ENCODE data around the gene LRRTM1.

The LRRTM1 gene

GRCh38 chr2:80303909-80304837 lies at the start of gene LRRTM1:
TSS of gene LRRTM1 (minus strand) at chr2:80304752. CDS start at chr2:80303819, 933 bp downstream.
- no peak for DNase-seq (ENCODE audit: extremely low read depth in 1 of 2, low read depth in 1 of 2)

DNA sequence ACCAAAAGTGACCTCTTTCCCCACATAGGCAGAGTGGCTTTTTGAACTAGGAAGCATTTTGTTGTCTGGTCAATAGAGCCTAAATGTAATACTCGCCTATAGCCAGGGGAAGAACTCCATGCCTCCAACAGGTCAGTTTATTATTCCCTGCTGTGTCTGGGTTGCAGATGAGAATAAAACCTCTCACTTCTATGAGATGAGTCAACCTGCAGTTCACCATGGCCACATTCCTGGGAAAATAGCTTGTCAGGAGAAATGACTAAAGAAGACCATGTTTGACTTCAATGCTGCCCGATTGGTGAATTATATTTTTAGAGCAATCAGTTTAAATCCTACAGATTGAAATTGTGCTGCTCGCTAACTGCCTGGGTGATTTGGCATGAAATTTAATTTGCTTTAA lies 46.7 kb upstream of the LRRTM1 start:
- no peak for DNase-seq (ENCODE audit: extremely low read depth in 1 of 2, low read depth in 1 of 2)

DNA sequence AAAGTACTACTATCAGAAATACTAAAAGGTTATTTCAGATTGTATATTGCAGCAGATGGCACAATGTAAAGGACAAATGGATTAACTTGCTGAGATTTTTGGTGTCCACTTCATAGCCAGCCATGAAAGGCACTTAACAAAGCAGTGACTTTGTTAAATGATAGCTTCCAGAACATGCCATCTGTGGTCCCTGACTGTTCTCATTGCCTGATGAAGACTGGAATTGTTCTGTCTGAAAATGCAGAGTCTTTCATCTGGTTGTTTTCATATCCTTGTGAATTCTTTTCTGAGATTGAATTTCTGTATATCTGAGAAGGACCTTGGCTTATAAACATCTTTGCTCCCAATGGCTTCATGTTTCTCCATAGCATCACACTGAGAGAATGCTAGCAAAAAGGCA lies 44.4 kb upstream of the LRRTM1 start:
- no peak for DNase-seq (ENCODE audit: extremely low read depth in 1 of 2, low read depth in 1 of 2)

DNA sequence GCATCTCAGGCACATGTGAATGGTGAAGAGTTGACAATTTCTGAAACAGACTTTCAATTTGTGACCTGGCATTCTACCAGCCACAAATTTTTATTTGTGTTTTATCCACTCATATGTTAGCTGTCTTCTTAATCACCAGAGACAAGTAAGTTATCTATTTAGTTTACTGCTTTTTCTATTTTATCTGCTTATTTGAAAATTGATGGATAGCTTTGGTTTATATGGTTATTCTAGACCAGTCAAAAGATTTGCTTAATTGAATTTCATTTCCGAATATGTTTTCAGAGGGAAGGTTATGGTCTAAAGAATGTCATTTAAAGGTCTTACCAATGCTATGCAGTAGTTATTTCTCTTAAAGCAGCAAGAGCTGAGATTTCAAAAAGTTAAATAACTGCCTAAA lies 43.5 kb upstream of the LRRTM1 start:
- DNase-seq (ENCODE audit: extremely low read depth in 1 of 2, low read depth in 1 of 2) = no peak

DNA sequence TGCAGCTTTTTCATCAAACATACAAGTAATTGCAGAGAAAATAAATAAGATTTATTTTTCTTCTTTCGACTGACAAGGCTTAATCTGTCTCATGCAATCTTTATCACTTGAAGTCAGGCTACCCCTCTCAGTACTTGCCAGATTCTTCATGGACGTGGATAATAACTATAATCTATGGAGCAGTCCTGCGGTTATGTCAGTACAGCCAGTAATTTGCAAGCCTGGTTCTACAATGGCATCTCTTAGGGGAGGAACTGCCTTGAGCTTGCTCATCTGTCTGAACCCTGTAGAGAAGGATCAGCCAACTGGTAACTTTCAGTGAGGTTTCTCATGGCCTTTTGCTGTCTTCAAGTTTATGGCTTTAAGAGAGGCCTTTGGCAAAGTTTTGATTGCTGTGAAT lies 35.5 kb upstream of the LRRTM1 start:
- DNase-seq (ENCODE audit: extremely low read depth in 1 of 2, low read depth in 1 of 2) = no peak

DNA sequence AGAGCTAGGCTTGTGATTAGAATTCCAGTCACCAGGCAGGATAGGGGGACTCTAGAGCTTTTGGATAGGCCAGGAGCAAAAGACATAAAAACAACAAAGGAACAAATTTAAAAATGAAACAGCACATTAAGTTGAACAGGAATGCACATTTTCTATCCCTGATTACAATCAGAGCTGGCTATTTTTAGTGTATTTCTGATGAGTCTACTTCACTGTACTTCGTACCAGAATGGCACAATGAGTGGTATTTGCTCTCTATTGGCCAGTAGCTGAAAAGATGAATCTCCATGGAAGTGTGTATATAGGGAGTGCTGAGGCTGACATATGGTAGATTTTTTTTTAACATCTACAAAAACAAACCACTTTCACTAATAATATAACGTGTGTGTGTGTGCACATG lies 34.2 kb upstream of the LRRTM1 start:
- DNase-seq (ENCODE audit: extremely low read depth in 1 of 2, low read depth in 1 of 2) = no peak

DNA sequence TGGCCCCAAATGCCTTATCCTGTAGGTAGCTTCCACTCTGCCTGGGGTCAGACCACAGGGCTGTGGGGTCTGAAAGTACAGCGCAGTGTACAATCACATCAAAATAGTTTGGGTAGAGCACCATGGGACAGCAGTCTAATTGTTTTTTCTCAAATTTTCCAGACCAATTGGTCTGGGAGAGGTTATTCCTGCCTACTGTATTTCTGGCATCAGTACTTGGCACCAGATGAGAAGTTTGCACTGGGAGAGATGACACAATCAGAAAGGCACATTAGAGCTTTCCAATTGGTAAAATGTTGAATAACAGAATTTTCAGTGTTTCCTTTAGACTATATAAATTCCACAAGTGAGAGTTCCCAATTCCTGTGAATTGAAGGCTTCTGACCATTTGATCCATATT lies 30.9 kb upstream of the LRRTM1 start:
- DNase-seq (ENCODE audit: extremely low read depth in 1 of 2, low read depth in 1 of 2) = no peak

DNA sequence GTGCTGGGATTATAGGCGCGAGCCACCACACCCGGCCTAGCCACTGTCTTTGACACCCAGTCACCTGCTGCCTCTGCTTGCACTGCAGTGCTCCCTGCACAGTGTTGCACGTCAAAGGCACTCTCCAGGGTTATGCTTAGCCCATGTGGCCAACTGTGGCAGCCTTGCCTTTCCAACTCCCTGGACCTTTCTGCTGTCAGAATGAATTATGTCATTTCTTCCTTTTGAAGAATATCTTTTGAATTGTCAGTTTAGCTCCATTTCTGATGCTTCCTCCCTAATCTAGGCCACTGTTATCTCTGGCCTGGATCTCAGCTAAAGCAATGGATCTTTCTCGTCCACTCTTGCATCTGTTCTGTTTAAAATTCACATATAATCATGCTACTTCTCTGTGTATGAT lies 29.3 kb upstream of the LRRTM1 start:
- no peak for DNase-seq (ENCODE audit: extremely low read depth in 1 of 2, low read depth in 1 of 2)

DNA sequence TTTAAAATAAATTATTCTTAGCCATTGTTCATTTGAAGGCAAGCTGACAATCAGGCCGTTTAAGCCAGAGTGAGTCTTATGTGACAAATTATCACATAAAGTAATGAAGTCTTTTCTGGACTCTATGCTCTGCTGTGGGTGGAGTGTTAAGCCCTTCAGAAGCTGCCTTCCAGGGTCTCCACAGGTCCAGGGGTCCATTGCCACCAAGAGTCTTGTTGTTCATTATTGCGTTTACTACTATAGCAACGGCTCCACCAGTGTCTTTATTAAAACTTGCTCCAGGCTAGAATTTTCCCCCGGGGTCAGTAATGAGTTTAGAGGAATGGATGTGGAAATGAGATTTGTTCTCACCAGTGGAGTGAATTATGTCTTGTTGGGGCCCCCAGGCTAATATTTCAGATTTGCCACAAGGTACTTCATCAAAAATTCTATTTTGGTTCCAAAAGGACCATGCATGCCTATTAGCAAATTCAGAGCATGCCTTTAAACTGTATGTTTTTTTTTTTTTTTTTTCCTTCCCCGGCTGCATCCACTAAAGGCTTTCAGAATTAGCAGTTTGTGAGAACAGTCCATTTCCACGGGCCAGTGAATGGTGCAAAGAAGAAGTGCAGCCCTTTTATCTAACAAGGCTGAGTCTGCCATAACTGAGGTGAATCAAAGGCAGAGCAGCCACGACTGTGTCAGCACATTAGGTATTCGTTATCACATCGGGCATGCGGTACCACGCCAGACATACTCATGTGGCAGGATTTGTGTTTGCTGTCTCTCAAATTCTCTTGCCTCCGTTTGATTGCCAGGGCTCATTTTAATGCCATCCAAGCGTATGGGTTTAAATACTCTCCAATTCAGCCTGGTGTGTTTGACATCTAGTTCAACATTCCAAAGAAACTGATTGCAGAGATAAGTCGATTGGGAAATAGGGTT lies 26.2 kb upstream of the LRRTM1 start:
- no peak for DNase-seq (ENCODE audit: extremely low read depth in 1 of 2, low read depth in 1 of 2)

GRCh38 chr2:80329491-80329890 lies 24.9 kb upstream of the LRRTM1 start:
- DNase-seq (ENCODE audit: extremely low read depth in 1 of 2, low read depth in 1 of 2) = no peak

DNA sequence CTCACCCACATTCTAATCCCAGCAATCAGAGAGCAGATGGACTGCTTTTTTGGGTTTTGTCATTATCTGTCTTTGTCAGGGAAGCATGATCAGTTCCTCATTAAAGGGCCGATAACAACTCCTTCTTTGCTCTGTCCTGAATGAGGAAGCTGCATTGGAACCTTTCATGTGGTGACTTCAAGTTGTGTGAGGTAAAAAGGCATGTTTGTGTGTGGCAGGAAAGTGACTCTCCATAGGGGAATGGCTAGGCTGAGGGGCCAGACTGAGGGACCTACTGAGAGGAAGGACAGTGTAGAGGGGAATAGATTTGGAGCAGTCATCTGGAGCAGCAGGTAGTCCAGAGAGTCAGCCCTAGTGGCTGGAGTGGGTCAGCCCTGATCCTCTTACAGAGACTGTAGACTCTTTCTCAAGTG lies 23.6 kb upstream of the LRRTM1 start:
- DNase-seq (ENCODE audit: extremely low read depth in 1 of 2, low read depth in 1 of 2) = no peak

GRCh38 chr2:80326861-80327260 lies 22.3 kb upstream of the LRRTM1 start:
- DNase-seq (ENCODE audit: extremely low read depth in 1 of 2, low read depth in 1 of 2) = no peak

DNA sequence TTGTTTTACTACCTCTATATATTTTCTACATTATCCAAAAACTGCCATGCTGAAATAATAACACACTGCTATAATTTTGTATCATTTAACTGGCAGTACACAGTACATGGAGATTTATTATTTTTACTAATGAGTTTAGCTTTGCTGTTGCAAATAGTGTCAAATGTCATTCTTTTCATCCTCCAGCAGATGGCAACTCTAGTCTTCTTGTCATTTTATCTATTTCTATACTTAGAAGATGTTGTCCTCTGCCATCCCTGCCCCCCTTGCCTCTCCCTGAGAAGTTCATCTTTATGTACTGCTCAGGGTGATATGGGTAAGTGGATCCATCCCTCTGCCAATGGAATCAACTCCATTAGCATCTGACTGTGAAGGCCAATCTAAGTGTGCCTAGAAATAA lies 21.7 kb upstream of the LRRTM1 start:
- no peak for DNase-seq (ENCODE audit: extremely low read depth in 1 of 2, low read depth in 1 of 2)

- no peak for DNase-seq (ENCODE audit: extremely low read depth in 1 of 2, low read depth in 1 of 2)
Observed at GRCh38 chr2:80324525-80324924, 20.0 kb upstream of the LRRTM1 start.

DNA sequence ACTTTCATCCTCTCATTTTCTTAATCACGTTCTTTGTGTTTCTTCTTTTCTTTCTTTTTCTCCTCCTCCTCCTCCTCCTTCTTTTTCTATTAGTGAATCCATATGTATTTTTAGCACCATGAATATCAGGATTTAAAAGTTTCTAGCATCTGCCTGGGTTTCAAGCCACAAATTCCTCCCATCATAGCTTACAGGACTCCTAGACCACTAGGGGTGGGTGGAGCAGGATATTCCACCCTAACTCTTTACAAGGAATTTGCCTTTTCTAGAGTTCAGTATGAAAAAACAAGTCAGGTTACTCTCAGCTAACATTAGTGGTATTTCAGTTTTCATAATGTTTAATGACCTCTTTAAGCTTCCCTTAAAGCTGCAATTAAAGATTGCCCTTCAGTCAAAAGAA lies 19.1 kb upstream of the LRRTM1 start:
- DNase-seq (ENCODE audit: extremely low read depth in 1 of 2, low read depth in 1 of 2) = no peak

GRCh38 chr2:80322958-80323357 lies 18.4 kb upstream of the LRRTM1 start:
- no peak for DNase-seq (ENCODE audit: extremely low read depth in 1 of 2, low read depth in 1 of 2)

DNA sequence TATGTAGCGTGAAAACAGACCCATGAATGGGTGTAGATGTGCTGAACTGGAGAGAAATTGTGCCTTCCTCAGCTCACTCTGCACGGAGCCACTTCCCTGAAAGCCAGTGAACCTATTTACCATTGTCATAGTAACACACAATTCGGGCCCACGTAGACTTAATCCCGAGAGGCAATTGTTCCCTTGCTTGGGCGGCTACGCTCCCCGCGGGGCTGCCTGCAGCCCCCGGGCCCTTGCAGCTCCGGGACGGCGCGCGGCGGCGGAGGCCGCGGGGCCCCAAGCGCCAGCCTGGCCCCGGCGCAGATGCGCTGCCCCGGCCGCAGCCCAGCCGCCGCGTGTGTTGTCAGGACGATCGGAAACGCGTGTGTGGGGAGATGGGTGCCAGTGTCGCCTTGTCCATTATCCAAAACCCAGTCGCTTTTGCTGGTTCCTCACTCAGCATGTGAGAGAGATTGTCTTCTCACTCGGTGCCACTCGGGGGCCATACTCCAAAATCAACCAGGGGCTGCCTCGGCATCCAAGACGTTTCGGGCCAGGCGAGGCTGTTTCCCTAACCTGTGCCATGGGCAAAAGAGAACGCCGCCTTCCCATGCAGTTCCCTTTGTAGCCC lies 17.9 kb upstream of the LRRTM1 start:
- DNase-seq (ENCODE audit: extremely low read depth in 1 of 2, low read depth in 1 of 2) = no peak

DNA sequence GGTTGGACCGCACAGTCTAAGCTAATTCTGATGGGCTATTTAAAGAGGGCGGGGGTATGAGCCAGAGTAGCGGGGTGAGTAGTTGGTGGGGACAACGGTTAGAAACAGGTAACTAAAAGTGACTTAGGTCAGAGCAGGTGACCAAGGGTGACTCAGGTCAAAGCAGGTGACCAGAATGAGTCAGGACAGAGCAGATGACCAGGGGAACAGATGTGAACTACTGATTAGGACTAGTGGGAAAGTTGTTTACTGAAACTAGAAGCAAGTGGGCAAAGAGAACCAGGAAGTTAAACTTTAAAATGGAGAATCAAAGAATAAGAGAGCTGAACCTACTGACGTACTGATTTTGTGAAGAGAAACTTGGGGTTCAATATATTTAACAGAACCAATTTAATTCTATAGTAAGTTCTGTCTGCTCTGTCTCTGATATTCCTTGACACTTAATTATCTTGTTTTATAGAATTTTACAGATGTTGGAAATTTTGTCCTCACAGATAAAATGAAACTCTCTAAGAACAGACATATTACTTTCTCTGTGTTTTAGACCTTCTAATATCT lies 7.8 kb upstream of the LRRTM1 start:
- DNase-seq (ENCODE audit: extremely low read depth in 1 of 2, low read depth in 1 of 2) = no peak

GRCh38 chr2:80311304-80311703 lies 6.8 kb upstream of the LRRTM1 start:
- DNase-seq (ENCODE audit: extremely low read depth in 1 of 2, low read depth in 1 of 2) = no peak

DNA sequence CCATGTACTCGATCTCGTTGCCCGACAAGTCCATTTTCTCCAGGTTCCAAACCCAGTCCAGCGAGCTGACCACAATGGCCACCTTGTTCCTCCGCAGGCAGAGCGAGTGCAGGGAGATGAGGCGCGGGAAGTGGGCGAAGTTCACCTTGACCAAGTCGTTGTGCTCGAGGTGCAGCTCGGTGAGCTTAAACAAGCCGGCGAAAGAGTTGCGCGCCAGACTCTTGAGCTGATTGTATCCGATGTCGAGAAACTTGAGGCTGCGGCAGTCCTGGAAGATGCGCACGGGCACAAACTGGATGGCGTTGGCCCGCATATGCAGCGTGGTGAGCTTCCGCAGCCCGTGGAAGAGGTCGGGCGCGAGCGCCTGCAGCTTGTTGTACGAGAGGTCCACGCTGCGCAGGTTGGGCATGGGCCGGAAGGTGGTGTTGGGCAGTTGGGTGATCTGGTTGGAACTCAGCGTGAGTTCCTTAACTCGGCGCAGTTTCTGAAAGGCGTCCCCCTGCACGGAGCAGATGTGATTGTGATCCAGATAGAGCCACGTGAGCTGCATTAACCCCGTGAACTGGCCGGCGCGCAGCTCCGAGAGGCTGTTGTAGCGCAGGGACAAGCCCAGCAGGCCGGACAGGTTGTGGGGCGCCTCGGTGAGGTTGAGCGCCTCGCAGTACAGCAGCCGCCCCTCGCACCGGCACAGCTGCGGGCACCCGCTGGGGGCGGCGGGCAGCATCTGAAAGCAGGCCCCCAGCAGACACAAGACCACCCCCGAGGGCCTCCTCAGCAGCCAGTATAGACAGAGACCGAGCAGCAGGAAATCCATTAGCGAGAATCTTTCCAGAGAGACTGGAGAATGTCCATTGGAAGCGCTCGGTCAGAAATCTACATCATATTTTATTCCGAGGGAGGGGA lies 1.3 kb downstream of the LRRTM1 start:
- DNase-seq (ENCODE audit: extremely low read depth in 1 of 2, low read depth in 1 of 2) = no peak

Measured in activated CD8-positive, alpha-beta memory T cell treated with anti-CD3 and anti-CD28 coated beads for 1 hour (primary cell).